ENCODE measurements around the gene CHM.
"Not testable (repeated sequence)": the region's sequence is repeated elsewhere in the genome, so short reads cannot be mapped to it uniquely, and the experiment has no call there.

The CHM gene

GRCh38 chrX:85996555-85996954, 50.8 kb downstream of the CHM start:
- no peak for DNase-seq

GRCh38 chrX:85995641-85996040, 51.7 kb downstream of the CHM start:
- DNase-seq, result no peak

GRCh38 chrX:85994797-85995196, 52.6 kb downstream of the CHM start:
- DNase-seq, result no peak

GRCh38 chrX:85994228-85994627, 53.1 kb downstream of the CHM start:
- no peak for DNase-seq

- DNase-seq, result no peak
Measured at GRCh38 chrX:85993539-85994197, 53.7 kb downstream of the CHM start.

- peak; percentile 30 for DNase-seq
Measured at GRCh38 chrX:85992811-85993229, 54.5 kb downstream of the CHM start.

- no peak for DNase-seq
Measured at GRCh38 chrX:85988353-85988752, 59.0 kb downstream of the CHM start.

GRCh38 chrX:85980286-85980685, 67.1 kb downstream of the CHM start:
- DNase-seq, result peak; percentile 52

GRCh38 chrX:85977218-85977617, 70.1 kb downstream of the CHM start:
- DNase-seq, result no peak

- not testable (repeated sequence) for DNase-seq
Measured at GRCh38 chrX:85972351-85972750, 75.0 kb downstream of the CHM start.

GRCh38 chrX:85964744-85965143, 82.6 kb downstream of the CHM start:
- no peak for DNase-seq

- no peak for DNase-seq
Measured at GRCh38 chrX:85963736-85964135, 83.6 kb downstream of the CHM start.

GRCh38 chrX:85955510-85955909, 91.8 kb downstream of the CHM start:
- no peak for DNase-seq

GRCh38 chrX:85944751-85945150, 102.6 kb downstream of the CHM start:
- DNase-seq, result not testable (repeated sequence)

- no peak for DNase-seq
Measured at GRCh38 chrX:85941275-85941674, 106.1 kb downstream of the CHM start.

- DNase-seq, result not testable (repeated sequence)
Measured at GRCh38 chrX:85939942-85940341, 107.4 kb downstream of the CHM start.

- DNase-seq, result not testable (repeated sequence)
Measured at GRCh38 chrX:85934399-85934798, 113.0 kb downstream of the CHM start.

GRCh38 chrX:85930099-85930498, 117.3 kb downstream of the CHM start:
- no peak for DNase-seq

- DNase-seq, result no peak
Measured at GRCh38 chrX:85928606-85929005, 118.8 kb downstream of the CHM start.

GRCh38 chrX:85927740-85928139, 119.6 kb downstream of the CHM start:
- DNase-seq, result no peak

GRCh38 chrX:85922821-85923220, 124.5 kb downstream of the CHM start:
- peak; percentile 8 for DNase-seq

- DNase-seq, result not testable (repeated sequence)
Measured at GRCh38 chrX:85916656-85917280, 130.6 kb downstream of the CHM start.

- DNase-seq, result no peak
Measured at GRCh38 chrX:85914431-85914830, 132.9 kb downstream of the CHM start.

GRCh38 chrX:85907316-85907715, 140.0 kb downstream of the CHM start:
- no peak for DNase-seq

- DNase-seq, result no peak
Measured at GRCh38 chrX:85906399-85906798, 141.0 kb downstream of the CHM start.
